Hematopoietic multipotent progenitor cell treated with erythropoietin and hydrocortisone succinate and interleukin-3 and kit ligand, for 17 days (in vitro differentiated cells): Measurements from ENCODE around the gene NOX1.
"Not testable (repeated sequence)": the region's sequence is repeated elsewhere in the genome, so short reads cannot be mapped to it uniquely, and the experiment has no call there.

ENCODE experiments used
- DNase-seq: peaks from one replicate; pipeline ENCODE4 v3.0.0-alpha.2; 2015; ENCODE audit warnings: low spot score

The NOX1 gene

GRCh38 chrX:100819534-100819836, 54.7 kb downstream of the NOX1 start:
- no peak for DNase-seq

GRCh38 chrX:100817340-100817739, 56.8 kb downstream of the NOX1 start:
- no peak for DNase-seq

- no peak for DNase-seq
Measured at GRCh38 chrX:100812216-100813158, 61.7 kb downstream of the NOX1 start.

GRCh38 chrX:100808265-100808664, 65.9 kb downstream of the NOX1 start:
- DNase-seq: not testable (repeated sequence)

GRCh38 chrX:100804780-100805179, 69.4 kb downstream of the NOX1 start:
- DNase-seq: no peak

GRCh38 chrX:100802843-100803242, 71.3 kb downstream of the NOX1 start:
- DNase-seq: no peak

GRCh38 chrX:100798484-100799214, 75.5 kb downstream of the NOX1 start:
- DNase-seq: no peak

GRCh38 chrX:100797359-100797758, 76.8 kb downstream of the NOX1 start:
- DNase-seq: no peak

- not testable (repeated sequence) for DNase-seq
Measured at GRCh38 chrX:100796371-100796770, 77.8 kb downstream of the NOX1 start.
